ENCODE measurements around the gene STXBP1.

Gene STXBP1

DNA sequence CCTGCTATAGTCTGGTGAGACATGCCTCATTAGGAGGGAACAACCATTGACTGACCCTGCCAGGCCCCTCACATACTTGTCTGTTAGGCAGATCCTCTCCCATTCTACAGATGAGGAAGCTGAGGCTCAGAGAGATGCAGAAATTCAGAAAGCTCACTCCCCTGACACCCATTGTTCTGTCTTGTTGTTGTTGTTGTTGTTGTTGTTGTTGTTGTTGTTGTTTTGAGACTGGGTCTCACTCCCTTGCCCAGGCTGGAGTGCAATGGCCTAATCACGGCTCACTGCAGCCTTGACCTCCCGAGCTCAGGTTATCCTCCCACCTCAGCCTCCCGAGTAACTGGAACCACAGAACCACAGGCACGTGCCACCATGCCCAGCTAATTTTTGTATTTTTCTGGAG, 81.6 kb downstream of the STXBP1 start:
- no peak for DNase-seq (ENCODE audit: low spot score)

DNA sequence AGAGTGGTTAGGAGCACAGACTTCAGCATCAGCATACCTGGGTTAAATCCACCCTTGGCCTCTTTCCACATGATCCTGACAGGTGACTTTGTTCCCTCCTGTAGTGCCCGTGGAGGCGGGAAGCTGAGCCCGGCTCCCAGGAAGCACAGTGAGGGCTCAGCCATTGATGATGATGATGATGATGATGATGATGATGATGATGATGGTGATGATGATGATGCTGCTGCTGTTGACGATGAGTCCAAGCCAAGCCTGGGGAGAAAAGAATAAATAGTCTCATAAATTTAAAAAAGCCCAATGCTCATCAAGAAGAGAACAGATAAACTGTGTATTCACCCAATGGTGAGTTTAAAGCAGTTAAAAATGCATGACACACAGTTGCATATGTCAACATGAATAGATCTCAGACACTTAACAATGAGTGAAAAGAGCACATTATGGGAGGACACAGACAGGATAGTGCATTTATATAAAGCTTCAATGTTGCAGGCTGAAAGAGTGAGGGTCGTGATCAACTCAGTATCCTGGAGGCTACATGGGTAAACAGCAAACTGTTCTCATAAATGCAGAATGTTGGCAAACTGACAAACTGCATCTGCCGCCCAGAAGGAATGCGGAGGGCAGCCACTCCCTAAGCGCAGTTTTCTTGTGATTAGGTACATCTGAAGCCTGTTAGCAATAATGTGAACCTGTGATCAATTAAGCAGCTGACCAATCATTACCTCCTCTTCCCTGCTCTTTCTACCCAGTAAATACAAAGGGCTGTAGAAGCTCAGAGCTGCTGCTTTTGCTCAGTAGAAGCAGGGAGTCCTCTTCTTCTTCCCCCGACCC, 83.0 kb downstream of the STXBP1 start:
- DNase-seq (ENCODE audit: low spot score) = no peak

DNA sequence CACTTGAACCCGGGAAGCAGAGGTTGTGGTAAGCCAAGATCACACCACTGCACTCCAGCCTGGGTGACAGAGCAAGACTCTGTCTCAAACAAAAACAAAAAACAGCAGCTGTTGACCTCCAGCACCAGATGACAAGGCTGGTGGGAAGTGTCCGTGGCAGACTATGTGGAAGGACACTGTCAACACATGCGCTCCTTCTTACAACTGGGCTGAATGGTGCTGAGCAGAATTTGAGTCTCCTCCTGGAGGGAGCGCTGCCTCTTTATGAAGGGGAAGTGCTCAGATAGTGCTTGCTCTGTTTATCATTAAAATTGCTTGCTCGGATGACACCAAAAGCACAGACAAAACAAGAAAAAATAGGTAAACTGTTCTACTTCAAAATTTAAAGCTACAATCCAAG, 85.5 kb downstream of the STXBP1 start:
- DNase-seq (ENCODE audit: low spot score) = no peak

DNA sequence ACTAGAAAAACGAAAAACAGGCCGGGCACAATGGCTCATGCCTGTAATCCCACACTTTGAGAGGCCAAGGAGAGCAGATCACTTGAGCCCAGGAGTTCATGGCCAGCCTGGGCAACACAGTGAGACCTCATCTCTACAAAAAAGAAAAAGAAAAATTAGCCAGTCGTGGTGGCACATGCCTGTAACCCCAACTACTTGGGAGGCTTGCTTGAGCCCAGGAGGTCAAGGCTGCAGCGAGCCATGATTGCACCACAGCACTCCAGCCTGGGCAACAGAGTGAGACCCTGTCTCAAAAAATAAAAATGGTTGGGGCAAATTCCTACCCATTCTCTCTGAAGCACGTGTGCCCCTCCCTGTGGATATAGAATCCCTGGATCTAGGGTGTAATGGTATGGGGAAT, 86.3 kb downstream of the STXBP1 start:
- DNase-seq (ENCODE audit: low spot score) = no peak

DNA sequence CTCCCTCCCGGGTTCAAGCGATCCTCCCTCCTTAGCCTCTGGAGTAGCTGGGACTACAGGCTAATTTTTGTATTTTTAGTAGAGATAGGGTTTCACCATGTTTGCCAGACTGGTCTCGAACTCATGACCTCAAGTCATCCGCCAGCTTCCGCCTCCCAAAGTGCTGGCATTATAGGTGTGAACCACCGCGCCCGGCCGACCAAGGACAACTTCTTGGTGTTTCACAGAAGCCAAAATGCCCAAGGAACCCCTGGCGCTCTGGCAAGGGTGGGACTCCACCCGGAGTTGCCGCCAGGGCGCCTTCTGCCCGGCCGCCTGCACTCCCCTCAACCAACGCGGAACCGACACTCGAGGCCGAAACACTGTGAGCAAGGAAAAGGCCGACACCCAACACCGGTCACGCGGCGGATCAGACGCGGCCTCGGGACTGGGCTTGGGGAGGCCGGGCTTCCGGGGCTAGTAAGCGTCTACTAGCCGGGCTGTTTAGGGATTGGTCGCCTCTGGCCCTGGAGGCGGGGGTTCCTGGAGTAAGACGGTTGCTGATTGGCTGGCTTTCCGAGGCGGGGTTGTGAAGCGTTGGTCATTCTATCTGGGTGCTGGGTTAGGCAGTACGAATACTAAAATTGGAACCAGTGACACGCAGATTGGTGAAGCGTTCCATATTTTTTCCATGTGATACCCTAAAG, 87.1 kb downstream of the STXBP1 start:
- DNase-seq (ENCODE audit: low spot score) = peak; percentile 96

DNA sequence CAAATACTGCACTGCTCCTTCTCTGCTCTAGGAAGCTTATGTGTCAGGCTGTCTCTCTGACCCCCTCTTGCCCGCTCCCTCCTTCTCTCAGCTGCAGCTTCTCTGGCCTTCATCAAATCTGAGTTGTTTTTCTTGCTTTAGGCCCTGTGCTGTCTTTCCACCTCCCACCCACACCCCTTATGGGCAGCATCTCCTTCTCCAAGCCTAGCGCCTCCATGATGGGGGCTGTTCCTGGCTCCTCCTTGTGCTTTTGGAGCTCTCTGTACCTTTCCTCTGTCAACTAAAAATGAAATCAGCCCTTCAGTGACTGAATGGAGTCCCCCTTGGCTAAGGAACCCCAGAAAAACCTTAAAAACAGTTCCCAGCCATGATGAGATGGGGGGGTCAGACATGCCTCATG, 88.1 kb downstream of the STXBP1 start:
- DNase-seq (ENCODE audit: low spot score) = no peak

DNA sequence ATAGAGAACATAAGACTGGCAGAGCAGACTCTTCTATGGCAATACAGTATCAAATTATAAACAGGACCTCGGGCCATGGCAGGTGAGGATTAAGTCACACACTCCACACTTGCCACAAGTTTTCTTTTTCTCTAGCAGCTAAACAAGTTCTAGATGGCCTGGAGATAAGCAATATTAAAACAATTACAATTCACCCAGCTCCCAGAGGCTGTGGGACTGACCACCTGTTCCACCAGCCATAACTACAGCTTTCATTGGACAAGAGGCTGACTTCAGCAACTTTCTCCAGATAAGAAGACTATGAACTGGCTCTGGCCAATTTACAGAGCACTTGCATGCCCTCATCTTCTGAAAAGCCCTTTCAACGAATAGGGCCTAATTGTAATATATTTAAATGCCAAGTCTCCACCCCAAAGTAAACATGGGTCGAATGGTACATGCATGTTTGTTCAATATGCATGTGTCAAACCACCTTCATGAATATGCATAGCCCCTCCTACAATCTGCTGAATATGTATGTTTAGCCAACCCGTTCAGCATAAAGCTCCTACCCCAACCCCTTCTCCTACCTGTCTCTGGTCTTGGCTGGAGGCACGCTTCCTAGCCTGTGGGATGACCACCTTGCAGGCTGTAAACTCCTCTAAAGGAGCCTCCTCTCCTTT, 88.6 kb downstream of the STXBP1 start:
- DNase-seq (ENCODE audit: low spot score) = no peak

DNA sequence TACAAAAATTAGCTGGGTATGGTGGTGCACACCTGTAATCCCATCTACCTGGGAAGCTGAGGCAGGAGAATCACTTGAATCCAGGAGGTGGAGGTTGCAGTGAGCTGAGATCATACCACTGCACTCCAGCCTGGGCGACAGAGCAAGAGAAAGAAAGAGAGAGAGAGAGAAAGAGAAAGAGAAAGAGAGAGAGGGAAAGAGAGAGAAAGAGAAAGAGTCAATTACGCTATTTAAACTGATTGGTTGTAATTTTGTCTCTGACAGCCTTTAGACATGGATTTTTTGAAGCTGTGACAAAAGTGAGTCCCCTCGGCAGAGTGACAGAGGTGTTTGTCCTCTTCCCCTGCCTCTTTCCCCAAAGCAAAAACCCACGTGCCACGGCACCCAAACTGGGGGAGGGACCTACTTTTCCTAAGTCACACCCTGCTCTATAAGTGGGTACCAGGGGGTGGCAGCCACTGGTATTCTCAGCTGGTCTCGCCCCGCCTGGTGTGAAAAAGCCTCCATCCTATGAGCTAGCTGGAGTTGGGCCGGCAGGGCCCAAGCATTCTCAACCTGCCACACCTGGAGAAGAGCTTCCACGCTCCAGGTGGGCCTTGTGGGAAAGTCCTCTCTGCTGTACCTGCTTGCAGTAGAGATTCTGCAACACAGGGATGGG, 91.3 kb downstream of the STXBP1 start:
- no peak for DNase-seq (ENCODE audit: low spot score)

DNA sequence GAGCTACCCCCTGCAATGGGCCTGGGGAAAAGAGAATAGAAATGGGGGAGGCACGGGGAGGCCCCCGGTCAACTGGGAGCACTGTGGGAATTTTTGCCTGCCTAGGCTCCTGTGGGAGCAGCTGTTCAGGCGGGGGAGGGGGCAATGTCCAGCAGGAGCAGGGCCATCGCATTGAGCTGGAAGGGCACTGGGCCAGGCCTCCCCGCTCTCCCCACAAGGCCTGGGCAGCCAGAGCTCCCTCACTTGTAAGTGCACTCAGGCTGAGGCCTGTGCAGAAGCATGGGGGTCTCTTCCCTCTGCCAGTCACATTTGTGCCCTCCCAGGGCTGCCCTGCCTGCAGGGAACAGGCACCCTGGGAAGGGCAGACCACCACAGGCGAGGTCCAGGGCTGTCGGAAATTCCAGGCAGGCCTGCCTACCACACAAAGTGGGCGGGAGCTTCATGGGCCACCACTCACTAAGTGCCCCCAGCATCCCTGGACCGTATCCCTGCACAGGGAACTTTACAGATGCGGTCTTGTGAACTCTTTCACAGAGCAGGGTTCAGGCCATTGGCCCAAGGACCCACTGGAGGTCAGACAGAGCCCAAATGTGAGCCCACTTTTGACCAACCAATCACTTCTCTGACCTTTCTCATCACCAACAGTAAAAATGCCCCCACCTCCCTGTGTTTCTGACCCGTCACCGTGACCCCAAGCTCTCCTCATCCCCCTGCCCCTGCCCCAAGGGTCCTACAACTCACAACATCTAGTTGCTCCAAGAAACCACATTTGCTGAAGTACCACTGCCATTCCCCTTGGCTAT, 93.7 kb downstream of the STXBP1 start:
- no peak for DNase-seq (ENCODE audit: low spot score)

DNA sequence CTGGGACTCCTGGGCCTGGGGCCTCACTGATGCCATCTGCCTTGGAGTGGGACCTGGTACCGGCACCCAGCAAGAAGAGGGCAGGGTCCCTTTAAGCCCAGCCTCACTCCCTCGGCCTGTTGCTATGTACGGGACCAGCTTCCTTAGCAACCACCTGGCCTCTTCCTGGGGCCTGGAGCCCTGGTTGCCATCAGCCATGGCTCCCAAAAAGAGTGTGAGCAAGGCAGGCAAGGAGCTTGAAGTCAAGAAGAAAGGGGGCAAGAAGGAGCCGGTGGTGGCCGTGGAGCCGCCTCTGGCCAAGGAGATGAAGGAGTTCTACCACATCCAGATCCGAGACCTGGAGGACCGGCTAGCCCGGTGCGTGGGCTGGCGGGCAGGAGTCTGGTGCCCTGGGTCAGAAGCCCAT, 94.8 kb downstream of the STXBP1 start, which contains the start of gene CFAP157:
Gene CFAP157, plus strand, starts transcription at position 153 of the 406 bp plus-strand sequence. Its CDS starts 44 bp downstream, at position 197.
- no peak for DNase-seq (ENCODE audit: low spot score)

DNA sequence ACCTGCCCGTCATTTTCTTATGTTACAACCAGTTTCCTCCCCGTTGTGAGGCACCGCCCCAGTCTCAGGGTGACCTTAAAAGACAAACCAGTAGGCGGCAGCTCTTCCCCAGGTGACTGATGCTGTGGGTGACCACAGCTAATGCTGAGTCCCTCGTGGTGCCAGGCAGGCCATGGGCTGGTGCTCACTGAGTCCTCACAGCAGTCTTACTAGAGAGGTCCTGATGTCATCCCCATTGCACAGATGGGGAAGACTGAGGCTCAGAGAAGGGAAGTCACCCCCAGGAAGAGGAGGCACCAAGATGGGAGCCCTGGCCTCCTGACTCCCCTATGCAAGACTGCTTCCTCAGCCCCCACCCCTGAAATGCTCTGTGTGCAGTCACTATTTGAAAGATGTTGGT, 95.7 kb downstream of the STXBP1 start:
- DNase-seq (ENCODE audit: low spot score) = no peak

DNA sequence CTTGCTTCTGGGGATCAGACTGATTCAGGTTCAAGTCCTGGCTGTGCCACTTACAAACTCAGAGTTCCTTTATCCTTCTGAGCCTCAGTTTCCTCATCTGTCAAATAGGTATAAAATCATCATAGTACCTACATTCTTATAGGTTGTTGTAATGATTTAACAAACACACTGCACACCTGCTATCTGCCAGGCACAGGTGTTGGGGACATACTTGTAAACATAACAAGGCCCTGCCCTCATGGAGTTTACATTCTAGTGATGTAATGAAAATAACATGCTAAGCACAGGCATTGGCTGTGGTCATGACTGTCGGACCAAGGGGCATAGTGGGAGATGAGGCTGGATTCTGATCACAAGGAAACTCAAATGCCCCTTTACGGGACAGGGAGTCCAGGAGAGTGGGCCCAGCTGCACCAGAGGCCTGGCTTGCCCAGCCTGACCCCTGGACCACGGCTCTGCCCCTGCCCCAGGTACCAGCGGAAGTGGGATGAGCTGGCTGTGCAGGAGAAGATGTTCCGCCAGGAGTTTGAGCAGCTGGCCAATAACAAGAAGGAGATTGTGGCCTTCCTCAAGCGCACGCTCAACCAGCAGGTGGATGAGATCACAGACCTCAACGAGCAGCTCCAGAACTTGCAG, 97.0 kb downstream of the STXBP1 start:
- no peak for DNase-seq (ENCODE audit: low spot score)

DNA sequence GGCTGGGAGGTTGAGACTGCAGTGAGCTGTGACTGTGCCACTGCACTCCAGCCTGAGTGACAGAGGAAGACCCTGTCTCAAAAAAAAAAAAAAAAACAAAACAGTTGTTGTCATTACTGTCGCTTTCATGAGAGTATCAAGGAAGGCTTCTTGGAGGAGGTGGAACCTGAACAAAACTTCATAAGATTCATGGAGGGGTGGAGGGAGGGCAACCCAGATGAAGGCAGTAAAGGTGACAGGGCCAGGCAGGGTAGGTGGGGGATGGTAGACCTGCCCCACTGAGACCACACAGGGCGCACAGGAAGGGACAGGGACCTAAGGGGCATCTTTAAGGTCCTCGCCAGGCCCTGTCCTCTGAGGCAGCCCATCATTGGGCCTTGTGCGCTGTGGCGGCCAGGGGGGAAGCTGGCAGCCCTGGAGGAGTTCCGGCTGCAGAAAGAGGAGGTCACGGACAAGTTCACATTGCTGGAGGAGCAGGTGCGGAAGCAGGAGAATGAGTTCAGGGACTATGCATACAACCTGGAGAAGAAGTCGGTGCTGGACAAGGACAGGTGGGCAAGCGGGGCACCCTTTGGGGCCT, 98.2 kb downstream of the STXBP1 start:
- DNase-seq (ENCODE audit: low spot score) = no peak

DNA sequence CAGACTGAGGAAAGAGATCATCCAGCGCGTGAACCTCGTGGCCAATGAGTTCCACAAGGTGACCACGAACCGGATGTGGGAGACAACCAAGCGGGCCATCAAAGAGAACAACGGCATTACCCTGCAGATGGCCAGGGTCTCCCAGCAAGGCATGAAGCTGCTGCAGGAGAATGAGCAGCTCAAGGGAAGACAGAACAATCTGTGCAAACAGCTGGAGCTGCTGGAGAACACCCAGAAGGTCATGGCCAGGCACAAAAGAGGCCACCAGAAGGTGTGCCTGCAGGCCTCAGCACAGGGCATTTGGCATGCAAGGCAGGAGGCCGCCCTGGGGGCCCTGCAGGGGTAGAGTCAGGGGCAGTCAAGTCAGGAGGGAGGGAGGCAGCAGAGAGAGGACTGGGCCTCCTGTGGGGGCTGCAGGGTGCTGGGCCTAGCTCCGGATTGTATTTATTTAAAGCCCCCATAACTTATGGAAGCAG, 99.2 kb downstream of the STXBP1 start:
- no peak for DNase-seq (ENCODE audit: low spot score)

DNA sequence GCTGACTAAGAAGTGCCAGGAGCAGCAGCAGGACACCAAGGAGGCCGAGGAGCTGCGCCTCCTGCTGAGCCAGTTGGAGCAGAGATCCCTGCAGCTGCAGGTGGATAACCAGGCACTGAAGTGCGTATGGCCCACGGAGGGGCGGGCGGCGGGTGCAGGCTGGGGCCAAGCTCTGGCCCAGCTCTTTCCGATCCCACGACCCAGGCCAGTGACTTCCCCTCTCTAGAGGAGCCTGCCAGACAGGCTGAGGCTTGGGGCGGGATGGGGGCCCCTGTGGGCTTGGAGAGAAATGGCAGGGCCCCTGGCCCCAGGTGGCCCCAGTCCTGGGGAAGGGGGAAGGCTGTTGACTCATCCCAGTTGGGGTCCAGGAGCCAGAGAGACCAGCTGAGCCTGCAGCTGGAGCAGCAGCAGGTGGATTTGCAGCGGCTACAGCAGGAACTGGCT, 99.8 kb downstream of the STXBP1 start:
- DNase-seq (ENCODE audit: low spot score) = no peak

DNA sequence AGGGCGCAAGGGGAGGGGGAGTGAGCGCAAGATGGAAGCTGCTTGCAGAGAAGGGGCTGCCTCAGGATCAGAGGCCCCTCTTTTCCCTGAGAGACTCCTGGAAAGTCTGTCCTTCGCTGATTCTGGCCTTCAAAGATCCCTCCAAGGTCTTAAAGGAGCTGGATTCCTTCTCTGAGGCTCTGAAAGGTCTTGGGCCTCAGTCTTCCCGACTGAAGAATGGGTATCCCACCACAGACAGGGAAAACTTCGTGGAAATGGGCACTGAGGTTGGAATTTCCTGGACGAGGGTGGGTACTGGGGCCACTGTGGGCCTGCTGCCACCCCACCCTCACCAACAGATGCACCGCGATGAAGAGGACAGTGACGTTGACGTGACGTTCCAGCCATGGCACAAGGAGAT, 100.3 kb downstream of the STXBP1 start:
- no peak for DNase-seq (ENCODE audit: low spot score)

DNA sequence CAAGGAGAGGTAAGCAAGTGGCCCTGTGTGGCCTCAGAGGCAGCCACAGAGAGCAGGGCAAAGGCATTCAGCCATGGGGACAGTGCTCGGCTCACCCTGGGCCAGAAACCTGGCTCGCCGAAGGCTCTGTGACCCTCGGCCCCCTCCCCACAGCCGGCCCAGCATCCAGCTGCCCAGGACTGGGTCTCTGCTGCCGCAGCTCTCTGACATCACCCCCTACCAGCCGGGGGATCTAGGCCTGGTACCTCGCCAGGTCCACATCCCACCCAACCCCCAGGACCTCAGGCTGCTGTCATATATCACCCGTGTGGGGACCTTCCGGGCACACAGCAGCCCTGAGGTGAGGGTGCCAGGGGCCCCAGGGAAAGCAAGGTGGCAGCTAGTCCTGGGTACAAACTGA, 100.8 kb downstream of the STXBP1 start:
- no peak for DNase-seq (ENCODE audit: low spot score)

DNA sequence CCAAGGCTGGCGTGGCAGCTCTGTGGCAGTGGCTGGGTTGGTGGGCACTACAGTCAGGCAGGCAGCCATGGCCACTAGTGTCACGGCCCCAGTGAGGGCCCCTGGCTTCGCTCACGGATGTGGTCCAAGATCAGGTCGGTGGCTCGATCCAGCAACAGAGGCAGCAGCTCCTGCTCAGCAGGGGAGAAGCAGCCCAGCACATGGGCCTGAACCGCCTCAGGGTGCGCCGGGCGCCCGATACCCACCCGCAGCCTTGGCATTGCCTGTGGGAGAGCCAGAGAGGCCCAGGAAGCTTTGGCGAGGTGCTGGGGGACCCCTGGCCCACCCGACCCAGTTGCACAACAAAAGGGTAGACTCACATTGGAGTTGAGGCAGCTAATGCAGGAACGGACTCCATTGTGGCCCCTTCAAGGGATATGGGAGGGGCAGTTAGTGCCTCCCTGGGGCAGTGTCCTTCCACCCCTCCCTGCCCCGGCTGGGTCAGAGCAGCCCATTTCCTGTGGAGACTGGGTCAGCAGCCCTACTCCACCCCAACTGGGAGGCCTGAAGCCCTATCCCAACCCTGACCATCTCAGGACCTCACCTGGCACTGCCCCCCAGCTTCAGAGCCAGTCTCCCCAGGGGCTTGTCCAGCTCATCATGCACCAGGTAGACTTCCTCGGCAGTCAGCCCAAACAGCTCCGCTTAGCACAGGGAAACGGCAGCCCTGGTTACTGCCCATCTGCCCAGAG, 102.1 kb downstream of the STXBP1 start:
- DNase-seq (ENCODE audit: low spot score) = no peak

DNA sequence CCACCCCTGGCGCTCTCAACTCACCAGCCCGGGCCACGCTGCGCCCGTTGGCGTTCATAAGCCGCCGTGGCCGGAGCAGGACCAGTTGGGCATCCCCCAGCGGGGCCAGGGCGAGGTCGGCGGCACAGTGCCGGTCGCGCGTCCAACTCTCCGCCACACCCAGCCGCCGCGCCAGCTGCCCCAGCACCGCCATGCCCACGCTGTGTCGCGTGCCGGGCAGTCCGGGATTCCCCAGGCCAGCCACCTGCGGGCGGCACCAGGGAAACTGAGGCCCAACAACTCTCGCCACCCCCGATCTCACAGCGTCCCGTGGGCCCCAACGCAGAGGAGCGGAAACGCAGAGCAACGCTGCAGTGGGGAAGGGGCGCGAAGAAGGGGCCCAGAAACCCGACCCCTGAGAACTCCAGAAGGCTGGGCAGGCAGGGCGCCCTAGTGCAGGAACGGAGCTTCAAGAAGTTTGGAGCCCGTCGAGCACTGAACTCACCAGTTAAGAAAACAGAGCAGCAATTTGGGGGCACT, 102.9 kb downstream of the STXBP1 start:
- no peak for DNase-seq (ENCODE audit: low spot score)
